OCI-M2 (cell line): ENCODE data around the gene CDC27.
A peak's percentile ranks its signal among the peaks of the same experiment; 100 is the strongest.
"Not testable (repeated sequence)": the region's sequence is repeated elsewhere in the genome, so short reads cannot be mapped to it uniquely, and the experiment has no call there.

Source experiments
- DNase-seq: peaks from one replicate; lab custom pipeline; 2025; ENCODE audit not compliant: unreplicated experiment; lab: John Stamatoyannopoulos, UW

CDC27 gene

DNA sequence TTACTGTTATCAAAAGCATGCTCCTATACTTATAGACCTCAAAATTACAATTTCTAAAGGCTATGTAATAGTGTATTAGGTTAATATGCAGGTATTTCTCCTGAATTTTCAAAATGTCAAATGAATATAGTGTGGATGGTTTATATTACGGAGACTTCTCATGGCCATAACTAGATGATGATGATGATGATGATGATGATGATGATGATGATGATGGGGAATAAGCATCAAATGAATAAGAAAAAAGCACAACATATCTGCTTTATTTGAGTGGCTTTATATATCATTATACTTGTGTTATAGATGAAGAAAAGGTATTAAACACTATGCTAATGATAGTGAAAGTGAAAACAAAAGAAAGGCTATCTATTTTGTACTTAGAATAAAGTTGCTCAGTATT lies 53.9 kb downstream of the CDC27 start:
- DNase-seq, result no peak

DNA sequence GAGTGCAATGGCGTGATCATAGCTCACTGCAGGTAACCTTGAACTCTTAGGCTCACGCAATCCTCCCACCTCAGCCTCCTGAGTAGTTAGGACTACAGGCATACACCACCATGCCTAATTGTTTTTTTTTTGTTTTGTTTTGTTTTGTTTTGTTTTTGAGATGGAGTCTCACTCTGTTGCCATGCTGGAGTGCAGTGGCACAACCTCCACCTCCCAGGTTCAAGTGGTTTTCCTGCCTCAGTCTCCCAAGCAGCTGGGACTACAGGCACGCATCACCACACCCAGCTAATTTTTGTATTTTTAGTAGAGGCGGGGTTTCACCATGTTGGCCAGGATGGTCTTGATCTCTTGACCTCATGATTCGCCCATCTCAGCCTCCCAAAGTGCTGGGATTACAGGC lies 54.7 kb downstream of the CDC27 start:
- not testable (repeated sequence) for DNase-seq

DNA sequence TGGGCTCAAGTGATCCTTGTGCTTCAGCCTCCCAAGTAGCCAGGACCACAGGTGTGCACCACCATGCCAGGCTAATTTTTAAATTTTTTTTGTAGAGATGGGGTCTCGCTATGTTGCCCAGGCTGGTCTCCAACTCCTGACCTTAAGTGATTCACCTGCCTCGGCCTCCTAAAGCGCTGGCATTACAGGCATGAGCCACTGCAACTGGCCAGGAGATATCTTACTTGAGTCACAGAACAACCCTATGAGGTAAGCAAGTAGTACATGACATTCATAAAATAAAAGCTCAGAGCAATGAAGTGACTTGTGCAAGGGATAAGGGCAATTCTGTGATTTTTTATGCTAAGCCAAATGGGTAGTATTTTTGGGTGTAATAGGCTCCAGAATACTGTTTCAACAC lies 57.3 kb downstream of the CDC27 start:
- no peak for DNase-seq

DNA sequence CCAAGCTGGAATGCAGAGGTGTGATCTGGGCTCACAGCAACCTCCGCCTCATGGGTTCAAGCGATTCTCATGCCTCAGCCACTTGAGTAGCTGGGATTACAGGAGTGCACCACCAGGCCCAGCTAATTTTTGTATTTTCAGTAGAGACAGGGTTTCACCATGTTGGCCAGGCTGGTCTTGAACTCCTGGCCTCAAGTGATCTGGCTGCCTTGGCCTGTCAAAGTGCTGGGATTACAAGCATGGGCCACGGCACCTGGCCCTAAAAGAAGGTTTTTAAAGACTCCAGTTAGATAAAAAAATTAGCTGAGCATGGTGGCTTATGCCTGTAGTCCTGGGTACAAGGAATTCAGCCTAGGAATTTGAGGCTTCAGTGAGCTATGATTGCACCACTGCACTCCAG lies 62.3 kb downstream of the CDC27 start:
- DNase-seq, result not testable (repeated sequence)

DNA sequence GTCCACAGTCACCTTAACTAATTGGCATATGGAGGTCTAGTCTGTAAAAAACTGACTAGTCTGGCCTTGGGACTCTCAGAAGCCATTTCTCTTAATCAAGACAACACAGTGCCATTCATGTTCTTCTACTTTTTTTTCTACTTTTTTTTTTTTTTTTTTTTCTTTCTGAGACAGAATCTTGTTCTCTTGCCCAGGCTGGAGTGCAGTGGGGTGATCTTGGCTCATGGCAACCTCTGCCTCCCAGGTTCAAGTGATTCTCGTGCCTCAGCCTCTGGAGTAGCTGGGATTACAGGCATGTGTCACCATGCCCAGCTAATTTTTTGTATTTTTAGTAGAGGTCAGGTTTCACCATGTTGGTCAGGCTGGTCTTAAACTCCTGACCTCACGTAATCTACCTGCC lies 65.8 kb downstream of the CDC27 start:
- DNase-seq, result not testable (repeated sequence)

DNA sequence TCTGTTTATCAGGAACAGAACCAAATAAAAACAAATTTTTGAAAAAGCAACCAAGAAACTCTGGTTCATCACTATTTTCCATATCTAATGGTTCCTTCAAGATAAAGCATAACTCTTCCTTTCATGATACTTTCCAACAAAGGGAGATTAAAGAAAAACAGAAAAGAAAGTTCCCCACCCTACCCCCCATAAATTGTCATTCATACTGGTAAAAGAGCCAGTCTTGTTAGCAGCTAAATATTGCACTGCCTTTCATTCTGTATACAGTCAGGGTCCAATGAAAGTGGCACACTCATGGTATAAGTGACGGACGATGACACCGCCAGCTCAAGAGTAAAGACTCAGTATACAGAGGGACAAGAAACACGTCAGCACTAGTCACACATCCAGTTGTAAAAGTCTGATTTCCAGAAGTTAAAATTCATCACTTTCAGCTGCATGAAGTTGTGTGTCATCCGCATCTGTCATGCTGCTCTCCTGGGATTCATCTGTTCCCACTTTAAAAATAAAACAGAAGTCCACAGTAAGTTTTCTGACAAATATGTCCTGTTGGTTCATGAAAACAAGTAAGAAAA lies 68.5 kb downstream of the CDC27 start:
- DNase-seq, result no peak

DNA sequence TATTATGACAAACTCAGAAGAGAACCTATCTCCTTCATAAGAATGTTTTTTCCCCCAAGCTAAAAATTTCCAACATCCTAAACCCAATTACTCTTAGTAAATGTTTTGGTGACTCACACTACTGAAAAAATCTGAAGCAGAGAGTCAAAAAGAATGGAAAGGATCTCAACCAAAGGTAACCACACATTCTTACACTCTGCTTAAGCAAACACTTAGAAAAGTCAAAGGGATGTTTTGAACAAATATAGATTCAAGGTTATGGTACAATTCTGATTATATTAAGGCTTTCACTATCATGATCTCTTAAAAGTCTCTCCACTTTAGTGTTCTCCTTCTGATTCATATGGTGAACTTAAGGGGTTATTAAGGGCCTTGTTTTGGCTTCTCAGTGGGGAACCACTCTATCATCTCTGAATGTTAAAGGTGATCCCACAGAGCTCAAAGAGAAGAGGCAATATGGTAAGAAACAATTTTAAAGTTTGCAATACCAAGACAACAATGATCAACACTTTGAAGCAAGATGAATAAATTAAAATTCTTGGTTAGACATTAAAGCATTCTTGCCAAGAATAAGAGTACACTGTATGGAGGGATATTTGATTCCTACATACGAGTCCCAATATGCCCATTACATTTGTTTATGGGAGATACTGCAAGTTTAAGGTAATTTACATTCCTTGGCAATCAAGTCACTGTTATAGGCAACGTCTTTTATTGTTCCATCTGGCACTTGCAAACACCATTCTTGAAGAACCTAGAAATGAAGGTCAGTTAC lies 69.2 kb downstream of the CDC27 start:
- DNase-seq, result no peak

DNA sequence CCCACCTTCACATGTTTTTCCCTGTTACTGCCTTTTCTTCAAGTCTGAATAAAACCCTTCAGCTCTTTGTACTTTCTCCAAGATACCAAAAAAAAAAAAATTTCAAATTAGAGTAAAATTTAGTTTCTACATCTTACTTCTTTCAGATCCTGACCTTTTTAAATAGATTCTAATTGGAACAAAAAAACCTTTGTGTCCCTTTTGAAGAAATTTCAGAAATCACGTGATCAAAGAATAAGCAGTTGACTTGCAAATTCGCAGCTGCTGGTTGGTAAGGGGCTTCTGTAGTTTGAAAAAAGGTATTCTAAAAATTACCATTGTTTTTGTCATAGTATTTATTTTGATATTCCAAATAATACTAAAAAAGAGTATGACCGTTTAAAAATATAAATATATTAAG lies 71.7 kb downstream of the CDC27 start:
- no peak for DNase-seq

DNA sequence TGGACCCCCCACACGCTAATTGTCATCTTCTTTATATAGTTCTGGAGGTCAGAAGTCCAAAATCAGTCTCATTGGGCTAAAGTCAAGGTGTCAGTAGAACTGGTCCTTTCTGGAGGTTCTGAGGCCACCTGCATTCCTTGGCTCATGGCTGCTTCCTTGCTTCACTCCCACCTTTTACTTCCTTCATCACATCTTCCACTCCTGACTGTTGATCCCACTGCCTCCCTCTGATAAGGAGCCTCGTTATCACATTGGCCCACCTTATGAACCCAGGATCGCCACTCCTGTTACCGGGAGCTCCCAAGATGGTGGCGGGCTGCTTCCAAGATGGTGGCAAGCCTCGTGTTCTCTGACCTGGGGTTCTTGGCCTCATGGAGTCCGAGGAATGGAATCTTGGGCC lies 83.0 kb downstream of the CDC27 start:
- DNase-seq, result no peak

DNA sequence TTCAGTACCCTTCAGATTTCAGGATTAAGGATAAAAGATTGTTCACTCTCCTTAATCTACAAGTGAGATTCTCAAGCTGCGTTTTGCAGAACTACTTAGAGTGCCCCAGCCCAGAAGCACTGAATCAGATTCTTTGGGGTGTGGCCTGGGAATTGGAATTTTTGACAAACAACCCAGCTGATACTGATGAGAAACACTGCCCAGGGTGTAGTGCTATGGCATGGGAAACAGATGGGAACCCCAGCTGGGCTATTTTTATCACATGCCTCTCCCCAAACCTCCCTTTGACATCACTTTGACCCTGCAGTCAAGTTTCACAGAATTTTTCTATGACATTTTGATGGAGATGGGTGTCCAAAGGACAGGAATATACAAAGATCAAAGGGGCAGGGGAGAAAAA lies 83.8 kb downstream of the CDC27 start:
- DNase-seq, result not testable (repeated sequence)

DNA sequence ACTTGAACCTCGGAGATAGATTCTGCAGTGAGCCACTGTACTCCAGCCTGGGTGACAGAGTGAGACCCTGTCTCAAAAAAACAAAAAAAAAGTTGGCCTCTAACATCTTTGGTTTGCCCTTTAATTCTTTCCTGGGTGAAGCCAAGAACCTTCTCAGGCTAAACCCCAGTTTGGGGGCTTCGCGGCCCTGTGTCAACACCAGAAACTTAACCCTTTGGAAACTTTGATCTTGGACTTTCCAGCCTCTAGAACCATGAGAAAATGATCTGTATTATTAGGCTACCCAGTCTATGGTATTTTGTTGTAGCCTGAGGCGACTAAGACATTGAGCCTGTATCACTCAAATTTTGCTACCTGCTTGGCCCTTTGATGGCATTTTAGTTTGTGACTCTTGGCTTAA lies 86.2 kb downstream of the CDC27 start:
- no peak for DNase-seq

DNA sequence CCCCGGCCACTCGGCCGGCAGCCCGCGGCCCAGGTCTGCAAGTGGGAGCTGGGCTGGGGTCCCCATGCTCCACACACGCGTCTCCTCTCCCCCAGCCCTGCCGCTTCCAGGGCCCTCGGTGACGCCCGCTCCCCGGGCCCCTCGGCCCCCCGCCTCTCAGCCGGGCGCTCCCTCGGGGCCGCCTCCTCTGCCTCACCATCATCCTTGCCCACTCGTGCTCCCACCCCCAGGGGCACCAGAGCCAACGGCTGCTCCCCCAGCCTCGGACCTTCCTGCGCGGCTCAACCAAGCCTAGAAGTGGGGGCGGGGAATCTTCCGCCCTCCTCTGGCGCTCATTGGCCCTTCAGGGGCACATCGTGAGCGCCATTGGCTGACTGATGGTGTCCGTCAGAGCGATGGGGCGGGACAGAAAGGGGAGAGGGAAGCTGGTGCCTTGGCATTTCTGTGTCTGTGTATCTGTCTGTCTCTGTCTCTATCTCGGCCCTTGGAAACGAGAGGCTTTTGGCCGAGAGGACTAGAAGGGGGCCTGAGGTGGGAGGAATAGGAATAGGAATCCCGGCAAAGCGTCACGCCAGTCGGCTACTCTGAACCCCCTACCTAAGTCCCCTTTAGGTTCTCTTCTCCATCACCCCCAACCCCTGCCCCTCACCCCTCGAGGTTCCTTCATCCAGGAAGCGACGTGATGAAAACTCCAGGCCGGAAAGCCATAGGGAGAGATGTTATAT lies 88.9 kb downstream of the CDC27 start:
- peak; percentile 30 for DNase-seq

DNA sequence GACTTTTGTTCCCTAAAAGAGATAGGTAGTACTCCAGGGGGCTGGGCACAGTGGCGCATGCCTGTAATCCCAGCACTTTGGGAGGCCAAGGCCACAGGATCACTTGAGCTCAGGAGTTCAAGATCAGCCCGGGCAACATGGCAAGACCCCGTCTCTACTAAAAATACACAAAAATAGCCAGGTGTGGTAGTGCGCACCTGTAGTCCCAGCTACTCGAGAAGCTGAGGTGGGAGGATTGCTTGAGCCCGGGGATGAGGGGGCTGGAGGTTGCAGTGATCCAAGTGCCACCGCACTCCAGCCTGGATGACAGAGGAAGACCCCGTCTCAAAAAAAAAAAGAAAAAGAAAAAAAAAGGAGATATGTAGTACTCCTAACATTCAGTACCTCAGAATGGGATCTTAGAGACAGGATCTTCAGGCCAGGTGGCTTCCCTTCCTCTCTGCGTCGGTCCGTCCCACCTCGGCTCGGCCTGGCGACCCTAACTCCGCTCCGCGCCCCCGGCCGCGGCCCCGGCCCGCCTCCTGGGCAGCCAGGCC lies 89.6 kb downstream of the CDC27 start:
- DNase-seq, result no peak

DNA sequence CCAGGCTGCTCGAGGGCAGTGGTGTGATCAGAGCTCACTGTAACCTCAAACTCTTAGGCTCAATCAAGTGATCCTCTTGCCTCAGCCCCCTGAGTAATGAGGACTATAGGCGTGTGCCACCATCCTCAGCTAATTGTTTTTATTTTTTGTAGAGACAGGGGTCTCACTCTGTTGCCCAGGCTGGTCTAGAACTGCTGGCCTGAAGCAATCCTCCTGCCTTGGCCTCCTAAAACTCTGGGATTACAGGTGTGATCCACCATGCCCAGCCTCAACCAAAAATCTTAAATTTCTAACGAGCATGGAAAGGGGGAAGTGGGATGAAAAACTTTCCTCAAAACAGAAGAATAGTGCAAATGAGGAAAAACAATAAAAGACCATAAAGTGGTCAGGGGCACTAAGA lies 92.8 kb downstream of the CDC27 start:
- no peak for DNase-seq

DNA sequence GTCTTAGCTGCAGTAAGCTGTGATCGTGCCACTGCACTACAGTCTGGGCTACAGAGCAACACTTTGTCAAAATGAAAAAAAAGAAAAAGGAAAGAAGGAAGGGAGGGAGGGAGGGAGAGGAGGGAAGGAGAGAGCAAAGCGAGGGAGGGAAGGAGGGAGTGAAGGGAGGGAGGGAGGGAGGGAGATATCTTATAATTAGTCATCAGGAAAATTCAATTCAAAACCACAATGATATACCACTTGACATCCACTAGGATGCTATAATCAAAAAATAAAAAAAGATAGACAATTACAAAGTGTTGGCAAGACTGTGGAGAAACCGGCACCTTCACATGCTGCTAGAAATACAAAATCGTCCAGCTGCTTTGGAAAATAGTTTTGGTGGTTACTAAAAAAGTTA lies 93.8 kb downstream of the CDC27 start:
- no peak for DNase-seq

DNA sequence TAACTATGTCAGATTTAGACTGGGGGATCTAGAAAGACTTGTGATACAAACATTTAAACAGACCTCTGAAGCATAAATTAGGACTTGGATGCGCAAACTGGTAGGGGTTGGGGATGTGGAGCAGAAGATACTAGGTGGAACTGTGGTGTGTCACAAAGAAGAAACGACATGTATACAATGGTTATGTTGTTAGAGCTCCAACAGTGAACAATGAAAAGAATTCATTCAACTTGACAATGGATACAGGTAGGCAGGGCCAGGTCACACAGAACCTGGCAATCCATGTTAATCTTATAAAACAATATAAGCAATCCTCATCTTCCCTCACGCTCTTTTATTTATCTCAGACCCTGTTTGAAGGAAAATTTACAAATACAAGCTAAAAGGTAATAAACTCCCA lies 102.0 kb downstream of the CDC27 start:
- no peak for DNase-seq

DNA sequence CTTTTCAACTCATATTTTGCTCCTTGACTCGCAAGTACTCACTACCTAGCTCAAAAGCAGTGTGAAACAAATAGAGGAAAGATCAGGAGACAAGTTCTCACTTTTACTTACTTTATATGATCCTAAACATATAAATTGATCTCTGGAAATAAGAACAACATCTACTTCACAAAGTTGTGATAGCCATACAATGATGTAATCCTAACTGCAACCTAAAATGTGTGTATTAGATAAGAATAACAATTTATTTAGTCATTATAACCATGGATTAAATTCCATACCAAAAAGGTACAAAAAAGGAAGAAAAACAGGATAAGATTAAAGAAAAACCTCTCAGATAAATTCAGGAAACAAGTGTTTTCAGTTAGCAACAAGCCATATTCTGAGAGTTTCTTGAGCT lies 103.4 kb downstream of the CDC27 start:
- DNase-seq, result no peak

DNA sequence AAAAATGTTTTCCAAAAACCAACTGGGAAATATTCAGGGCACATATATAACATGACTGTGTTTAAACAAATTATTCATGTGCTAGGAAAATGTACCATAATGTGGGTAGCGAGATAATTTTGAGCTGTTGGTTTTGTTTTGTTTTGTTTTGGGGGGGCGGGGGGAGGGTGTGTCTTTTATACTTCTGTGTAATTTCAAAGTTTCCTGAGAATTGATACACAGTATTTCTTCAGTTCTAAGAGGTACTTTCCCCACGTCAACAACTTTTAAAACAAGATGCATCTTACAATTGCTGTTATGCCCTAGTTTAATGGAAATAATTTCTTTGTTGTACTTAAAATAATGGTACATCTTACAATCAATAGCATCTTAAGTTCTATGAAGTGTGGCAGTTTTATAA lies 110.3 kb downstream of the CDC27 start:
- DNase-seq, result no peak

DNA sequence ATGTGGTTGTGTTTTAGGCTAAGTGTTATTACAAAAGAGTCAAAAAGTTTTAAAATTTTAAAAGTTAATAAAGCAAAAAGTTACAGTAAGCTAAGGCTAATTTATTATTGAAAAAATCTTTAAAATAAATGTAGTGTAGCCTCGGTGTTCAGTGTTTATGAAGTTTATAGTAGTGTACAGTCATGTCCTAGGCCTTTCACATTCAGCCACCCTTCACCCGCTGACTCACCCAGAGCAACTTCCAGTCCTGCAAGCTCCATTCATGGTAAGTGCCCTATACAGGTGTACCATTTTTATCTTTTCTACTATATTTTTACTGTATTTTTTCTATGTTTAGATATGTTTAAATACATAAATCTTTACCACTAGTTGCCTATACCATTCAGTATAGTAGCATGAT lies 111.5 kb downstream of the CDC27 start:
- DNase-seq, result no peak

DNA sequence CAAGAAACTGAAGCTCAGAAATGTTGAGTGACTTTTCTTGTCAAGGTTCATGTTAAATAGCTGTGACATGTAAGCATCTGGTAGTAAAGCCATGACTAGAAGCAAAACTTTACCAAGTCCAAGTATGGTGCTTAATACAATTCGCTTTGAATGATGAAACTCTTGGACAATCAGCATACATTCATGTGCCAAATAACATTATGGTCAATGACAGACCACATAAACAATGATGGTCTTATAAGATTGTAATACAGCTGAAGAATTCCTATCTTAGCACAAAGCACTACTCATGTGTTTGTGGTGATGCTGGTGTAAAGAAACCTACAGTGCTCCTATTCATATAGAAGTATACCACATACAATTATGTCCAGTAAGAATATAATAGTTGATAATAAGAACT lies 112.9 kb downstream of the CDC27 start:
- no peak for DNase-seq

DNA sequence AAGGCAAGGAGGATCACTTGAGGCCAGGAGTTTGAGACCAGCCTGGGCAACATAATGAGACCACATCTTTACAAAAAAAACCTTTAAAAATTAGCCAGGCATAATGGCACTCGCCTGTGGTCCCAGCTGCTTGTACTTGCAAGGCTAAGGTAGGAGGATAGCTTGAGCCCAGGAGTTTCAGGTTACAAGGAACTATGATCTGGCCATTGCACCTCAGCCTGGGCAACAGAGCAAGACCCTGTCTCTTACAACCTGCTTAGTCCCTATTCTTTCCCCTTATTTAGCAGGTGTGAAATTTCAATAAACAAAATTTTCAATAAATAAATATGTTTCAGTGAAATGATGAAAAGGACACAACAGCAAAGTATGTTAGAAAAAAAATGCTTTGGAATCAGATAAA lies 114.7 kb downstream of the CDC27 start:
- DNase-seq, result not testable (repeated sequence)

DNA sequence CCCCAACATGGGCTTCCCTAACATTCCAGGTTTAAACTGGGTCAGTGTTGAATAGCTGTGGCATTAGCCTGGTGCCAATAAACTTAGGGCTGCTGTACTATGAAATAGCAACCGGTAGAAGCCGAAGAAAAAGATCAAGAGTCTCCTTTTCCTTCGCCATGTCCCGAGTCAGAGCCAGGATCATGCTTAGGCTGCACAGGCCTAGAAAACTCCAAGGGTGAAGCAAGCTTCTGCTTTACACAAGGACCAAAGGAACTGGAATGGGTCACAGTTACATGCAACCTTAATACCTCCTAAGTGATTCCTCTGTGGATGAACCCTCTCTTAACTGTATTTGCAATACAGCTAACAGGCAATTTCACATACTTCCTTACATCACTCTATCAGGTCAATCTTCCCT lies 115.5 kb downstream of the CDC27 start:
- DNase-seq, result not testable (repeated sequence)
